Measurements from ENCODE around the gene TFAP2B.

The TFAP2B gene

GRCh38 chr6:50825375-50826036 is 6.8 kb downstream of the TFAP2B start:
- DNase-seq, result no peak

DNA sequence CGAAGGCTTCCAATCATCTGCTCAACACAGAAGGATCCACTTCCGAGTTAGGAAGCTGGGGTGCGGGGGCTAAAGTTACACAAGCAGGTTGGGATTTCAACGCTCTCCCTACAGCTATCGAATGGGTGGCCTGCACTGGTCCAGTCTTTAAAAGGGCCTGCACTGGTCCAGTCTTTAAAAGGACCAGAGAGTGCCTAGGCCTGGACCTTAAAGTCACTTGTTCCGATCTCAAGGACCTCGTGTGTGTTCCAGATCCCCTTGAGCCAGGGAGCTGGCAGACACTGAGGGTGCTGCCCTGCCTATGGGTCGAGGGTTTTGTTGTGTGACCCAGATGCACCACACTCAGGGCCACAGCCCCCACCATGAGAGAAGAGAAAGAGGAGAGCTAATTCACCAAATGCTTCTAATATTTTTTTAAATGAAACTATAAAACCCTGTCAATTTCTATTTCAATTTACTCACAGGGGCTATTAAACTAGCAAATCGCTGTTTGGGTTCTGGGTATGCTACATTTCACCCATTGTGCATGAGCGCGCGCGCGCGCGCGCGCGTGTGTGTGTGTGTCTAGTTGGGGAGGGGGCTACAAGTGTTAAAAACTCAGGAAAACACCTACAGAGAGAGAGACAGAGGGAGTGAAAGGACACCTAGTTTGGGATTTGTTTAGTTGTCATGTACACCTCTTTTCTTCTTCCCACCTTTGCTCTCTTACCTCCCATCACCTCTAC is 7.5 kb downstream of the TFAP2B start:
- DNase-seq, result no peak

DNA sequence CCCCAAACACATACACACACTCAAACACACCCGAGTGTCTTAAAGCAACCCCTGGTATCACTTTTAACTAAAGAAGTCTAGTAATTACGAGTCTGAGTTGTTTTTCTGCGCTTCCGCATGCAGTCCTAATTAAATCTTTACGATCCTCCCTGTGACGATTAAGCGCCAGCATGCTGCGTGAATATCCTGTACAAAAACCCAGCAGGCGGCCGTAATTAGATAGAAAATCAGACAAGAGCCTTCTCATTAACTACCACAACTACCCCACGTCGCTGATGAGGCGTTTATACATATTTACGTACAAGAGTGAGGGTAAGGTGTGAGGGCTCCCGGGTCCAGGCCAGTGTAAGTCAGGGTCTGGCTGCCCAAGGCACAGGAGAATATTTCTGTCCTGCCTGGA is 8.1 kb downstream of the TFAP2B start:
- DNase-seq, result peak; percentile 47 to 64

DNA sequence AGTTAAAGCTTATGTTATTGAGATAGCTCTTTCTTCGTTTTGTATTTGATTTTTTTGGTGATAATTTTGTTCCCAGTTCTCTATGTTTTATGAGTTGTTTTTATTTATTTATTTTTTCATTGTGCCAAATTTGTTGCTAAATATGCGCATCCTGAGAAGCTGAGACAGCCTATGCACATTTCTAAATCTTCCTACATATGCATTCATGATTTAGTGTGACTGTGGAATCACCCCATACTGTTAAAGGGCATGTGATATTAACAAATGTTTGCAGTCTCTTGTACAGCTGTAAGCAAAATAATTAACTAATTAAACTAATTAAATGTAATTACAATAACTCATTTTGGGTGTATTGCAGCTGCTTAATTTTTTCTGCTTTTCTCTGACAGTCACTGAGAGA is 10.4 kb downstream of the TFAP2B start:
- no peak for DNase-seq

- peak in 1 of 2 experiments; percentile 35 for DNase-seq
These were observed 11.3 kb downstream of the TFAP2B start for GRCh38 chr6:50829898-50830444.

DNA sequence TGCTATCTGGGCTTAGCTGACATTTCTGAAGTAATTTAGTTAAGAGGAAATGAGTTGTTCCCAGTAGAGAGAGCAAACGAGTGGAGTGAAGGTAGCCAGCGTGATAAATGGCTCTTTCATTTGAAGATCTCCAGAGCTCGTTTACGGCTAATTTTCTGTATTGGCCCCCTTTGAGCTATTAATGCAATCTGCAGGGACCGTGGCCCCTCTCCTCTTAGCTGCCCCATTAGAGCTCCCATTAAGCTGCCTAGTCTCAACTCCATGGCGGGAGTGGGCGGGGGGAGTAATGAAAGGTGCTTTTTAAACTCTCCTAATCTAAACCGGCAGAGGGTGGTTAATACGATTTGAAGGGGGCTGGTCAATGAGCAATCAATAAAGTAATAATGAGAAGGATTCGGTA is 12.5 kb downstream of the TFAP2B start:
- DNase-seq, result no peak

- DNase-seq, result no peak
These were observed 14.2 kb downstream of the TFAP2B start for GRCh38 chr6:50832912-50833311.

- no peak for DNase-seq
These were observed 16.3 kb downstream of the TFAP2B start for GRCh38 chr6:50834929-50835410.

- DNase-seq, result no peak
These were observed 17.6 kb downstream of the TFAP2B start for GRCh38 chr6:50836231-50836630.

DNA sequence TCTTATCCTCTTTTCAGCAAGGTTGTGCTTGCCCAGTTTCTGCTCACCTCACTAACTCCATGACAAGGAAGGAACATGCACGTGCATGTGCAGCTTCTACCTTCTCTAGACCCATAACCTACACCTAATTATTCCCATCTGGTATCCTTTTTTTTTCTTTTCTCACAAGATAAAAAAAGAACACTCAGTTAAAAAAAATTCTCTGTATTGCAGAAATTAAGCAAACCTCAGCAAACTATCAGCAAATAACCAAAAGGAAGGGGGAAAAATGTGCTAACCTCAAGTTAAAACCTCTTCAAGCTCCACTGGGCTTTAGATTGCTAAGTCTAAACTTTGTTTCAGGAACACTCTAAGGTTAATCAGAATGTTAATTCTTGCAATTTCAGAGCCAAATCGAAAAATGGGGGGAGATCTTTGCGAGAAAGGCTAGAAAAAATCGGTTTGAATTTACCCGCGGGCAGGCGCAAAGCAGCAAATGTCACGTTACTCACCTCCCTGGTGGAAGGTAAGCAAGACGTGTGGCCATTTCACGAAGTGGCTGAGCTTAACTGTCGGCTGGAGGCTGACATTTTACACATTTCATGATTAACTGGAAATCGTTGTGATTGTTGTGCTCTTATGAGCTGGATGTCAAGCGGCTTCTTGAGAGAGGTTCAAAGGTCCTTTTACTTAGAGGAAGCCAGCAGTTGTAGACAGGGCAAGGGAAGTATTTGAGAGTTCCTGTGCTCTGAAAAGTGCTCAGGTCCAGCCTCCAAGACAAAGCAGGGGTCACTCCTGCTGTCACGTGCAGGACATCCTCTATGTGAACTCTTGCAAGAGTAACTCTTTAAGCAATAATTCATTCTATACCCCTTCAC is 19.1 kb downstream of the TFAP2B start:
- no peak for DNase-seq

DNA sequence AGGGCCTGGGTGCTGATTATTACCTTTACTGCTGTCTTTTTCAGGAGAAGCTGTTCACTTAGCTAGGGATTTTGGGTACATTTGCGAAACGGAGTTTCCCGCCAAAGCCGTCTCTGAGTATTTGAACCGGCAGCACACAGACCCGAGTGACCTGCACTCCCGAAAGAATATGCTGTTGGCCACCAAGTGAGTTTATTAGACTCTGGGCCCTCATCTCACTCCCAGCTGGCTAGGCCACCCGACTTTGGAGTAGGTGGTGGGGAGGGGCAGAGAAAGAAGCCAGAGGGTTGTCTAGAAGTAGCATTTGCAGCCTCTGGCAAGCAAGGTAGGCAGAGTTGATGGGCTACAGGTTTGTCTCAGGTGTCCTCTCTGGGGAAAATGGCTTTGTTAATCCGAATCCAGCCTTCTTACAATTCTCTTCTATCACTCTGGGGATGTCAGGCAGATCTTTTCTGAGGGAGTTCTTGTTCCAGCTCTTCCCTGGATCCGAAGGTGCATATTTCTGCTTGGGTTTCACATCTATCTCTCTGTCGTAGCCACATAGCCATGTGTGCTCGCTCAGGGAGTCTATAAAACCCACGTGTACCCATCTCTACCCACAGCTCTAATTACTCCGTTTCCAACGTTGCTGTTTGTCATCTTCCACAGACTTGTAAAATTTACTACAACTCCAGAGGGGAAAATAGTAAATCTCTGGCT is 21.6 kb downstream of the TFAP2B start:
- no peak for DNase-seq

- DNase-seq, result no peak
These were observed 22.1 kb downstream of the TFAP2B start for GRCh38 chr6:50840811-50841192.

DNA sequence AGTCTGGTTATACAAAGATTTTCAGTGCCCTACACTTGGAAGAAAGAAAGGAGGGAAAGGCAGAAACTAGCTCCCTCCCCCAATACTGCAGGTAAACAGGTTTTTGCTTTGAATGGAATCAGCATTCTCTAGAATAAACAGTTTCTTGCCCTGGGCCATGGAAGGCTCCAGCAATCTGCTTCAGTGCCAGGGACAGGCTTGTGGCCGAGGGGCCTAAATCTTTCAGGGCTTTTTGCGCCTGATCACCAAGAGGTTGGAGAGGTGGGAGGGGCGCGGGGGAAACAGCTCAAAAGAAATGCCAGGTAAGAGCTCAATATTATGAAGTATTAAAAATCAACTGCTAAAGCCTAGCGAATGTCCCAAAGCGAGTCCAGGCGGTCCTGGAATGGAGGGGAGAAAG is 23.8 kb downstream of the TFAP2B start:
- DNase-seq, result no peak

GRCh38 chr6:50842861-50843384 is 24.3 kb downstream of the TFAP2B start:
- no peak for DNase-seq

DNA sequence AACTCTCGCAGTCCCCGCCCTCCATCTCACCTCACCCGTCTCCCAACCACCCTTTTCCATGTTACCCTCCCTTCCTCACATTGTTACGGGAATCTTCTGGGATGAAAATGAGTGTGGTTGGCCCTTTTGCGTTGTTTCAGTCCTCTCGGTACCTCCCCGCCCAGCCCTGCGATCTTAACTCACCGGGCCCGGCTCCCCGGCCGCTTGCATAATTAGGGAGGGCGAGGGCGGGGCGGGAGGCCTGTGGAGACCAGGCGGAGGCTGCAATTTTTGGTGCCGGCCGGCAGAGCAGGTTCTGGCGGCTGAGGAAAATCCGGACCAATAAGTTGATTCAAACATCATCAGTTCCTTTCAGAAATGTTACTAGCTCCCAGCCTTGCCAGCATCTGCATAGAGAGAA is 25.2 kb downstream of the TFAP2B start:
- no peak for DNase-seq

- no peak for DNase-seq
These were observed 26.9 kb downstream of the TFAP2B start for GRCh38 chr6:50845499-50846143.

- DNase-seq, result no peak
These were observed 27.6 kb downstream of the TFAP2B start for GRCh38 chr6:50846144-50846851.

DNA sequence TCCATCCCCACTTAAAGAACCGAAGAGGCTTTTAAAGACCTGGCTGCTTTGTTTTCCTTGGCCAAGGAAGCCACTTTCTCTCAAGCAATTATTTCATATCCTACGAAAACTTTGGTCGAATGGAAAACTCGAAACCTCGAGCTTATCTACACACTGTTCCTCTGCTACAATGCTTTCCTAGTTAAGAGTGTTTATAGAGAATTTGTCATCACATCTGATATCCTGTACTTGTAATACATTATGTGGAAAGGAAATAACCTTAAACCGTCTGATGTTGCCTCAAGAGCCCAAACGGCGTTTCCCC is 28.1 kb downstream of the TFAP2B start:
- no peak for DNase-seq

DNA sequence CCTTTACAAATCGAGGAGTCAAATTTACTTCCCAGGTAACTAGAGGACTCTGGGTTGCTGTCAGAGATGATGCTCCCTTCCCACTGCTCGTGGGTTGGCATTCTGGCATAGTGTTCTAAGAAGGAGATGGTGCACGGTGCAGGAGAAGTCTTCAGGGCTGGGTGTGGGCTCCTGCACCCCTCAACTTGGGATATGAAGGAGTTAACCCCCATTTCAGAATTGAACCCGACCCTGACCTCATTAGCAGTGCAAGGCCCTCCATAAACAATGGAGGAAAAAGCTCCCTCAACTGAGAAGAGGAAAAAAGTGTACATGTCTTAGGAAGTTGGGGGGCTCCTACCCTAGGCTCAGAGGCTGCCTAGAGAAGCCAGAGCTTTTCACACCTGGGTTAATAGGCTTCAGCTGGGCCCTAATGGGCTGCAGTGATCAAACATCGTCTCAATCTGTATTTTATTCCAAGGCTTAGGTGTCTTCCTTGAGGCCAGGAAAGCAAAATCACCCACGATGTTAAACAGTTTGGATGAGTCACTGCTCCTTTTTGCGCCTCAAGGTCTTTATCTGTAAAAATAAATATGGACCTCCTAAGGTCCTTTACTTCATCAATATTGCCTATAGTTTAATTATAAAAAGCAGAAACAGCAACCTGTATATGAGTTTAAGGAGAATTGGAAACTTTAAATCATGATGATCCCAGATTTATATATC is 29.4 kb downstream of the TFAP2B start:
- DNase-seq, result no peak

DNA sequence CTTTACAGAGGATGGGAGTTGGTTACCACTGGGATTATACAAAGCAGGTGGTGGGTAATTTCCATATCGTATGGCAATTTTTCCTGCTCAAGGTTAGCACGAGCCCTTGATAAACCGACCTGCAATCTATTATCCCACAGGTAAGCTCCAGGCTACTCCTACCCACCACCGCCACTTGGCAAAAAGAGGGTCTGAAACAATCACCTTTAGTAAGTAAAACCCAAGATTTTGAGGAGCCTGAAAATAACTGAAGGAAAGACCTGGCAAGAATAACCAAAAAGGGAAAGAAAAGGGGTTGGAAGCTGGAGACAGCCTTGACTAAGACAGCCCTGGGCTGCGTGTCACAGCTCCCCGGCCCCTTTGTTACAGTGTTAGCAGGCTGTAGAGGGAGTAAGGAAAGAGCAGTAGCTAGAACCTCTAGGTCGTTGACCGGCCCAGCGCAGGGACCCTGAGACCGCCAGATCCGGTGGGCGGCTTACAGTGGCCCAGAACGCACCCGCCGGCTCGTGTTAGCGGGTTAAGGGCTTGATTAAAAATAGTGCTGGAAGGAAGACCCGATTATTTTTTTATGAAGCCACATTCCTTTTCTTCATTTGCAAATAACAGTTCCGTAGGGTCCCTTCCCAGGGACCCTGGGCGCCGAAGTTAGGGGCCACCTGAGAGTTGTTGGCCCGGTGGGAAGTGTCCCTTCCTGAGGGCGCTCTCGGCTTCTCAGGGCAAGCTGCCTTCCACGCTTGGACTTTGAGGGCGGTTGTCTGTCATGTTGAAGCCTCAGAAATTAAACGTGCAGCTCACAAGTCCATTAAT is 30.5 kb downstream of the TFAP2B start:
- no peak for DNase-seq
